CD4-positive, alpha-beta T cell (primary cell): Measurements from ENCODE around the gene PHF2. TPM values are rescaled to one million over a fixed set of nuclear protein-coding genes. Genes with fewer than 3 reads are reported as not detected.

Experiments
- ATAC-seq: fragments of 200-7000 bp; cut with Tn5 transposase; one replicate; pipeline ENCODE4 v1.10.0; 2022; ENCODE audit warnings: mild to moderate bottlenecking; ENCODE audit not compliant: poor library complexity
- CTCF ChIA-PET: fragments of 350-600 bp; sonication (Branson Sonifier 250); formaldehyde crosslinking; loops from one replicate; lab custom pipeline; 2021; ENCODE audit warnings: antibody characterized with exemption, inconsistent platforms; lab: Charles Lee
- POLR2A ChIA-PET: fragments of 350-600 bp; sonication (Branson Sonifier 250); formaldehyde crosslinking; loops from one replicate; lab custom pipeline; 2021; ENCODE audit warnings: antibody characterized with exemption, inconsistent platforms; lab: Charles Lee
- DNase-seq, 14 experiments: peaks; one replicate each; pipeline ENCODE4 v3.0.0-alpha.2; 2013 to 2020; ENCODE audit warnings: mixed read lengths in 2 of 14
- H3K27ac ChIP-seq, 2 donors: one replicate each; pipeline versions ENCODE4 v1.5.1 to v1.7.0; 2013; ENCODE audit warnings: low read length in 2 of 2, low read depth in 1 of 2, mild to moderate bottlenecking in 1 of 2
- H3K27me3 ChIP-seq, 2 experiments: 1 replicate in 1 of 2; 2 replicates in 1 of 2; pipeline versions ENCODE4 v1.6.1 to v1.7.0; 2013; ENCODE audit warnings: low read length in 2 of 2, control low read depth in 1 of 2, mild to moderate bottlenecking in 1 of 2, moderate library complexity in 1 of 2; ENCODE audit not compliant: insufficient read depth in 2 of 2, control insufficient read depth in 1 of 2
- H3K36me3 ChIP-seq: one replicate; pipeline ENCODE4 v1.6.1; 2013; ENCODE audit warnings: low read length, control low read depth; ENCODE audit not compliant: insufficient read depth
- H3K4me1 ChIP-seq: one replicate; pipeline ENCODE4 v1.6.1; 2013; ENCODE audit warnings: low read length, control low read depth; ENCODE audit not compliant: insufficient read depth
- H3K4me3 ChIP-seq: one replicate; pipeline ENCODE4 v1.5.1; 2013; ENCODE audit warnings: mild to moderate bottlenecking, low read length, moderate library complexity
- H3K9me3 ChIP-seq, 2 experiments: 1 replicate in 1 of 2; 2 replicates in 1 of 2; pipeline versions ENCODE4 v1.6.1 to v1.7.0; 2013; ENCODE audit warnings: low read length in 2 of 2, mild to moderate bottlenecking in 2 of 2, control low read depth in 1 of 2, moderate library complexity in 1 of 2; ENCODE audit not compliant: control insufficient read depth in 1 of 2, insufficient read depth in 1 of 2
- H3K27ac Mint-ChIP-seq: one replicate; pipeline ENCODE4 v1.8.0; 2020; ENCODE audit warnings: mixed read lengths
- H3K27me3 Mint-ChIP-seq: one replicate; pipeline ENCODE4 v1.8.0; 2021; ENCODE audit warnings: mixed read lengths
- H3K36me3 Mint-ChIP-seq: one replicate; pipeline ENCODE4 v1.8.0; 2021; ENCODE audit warnings: low read depth, mixed read lengths
- H3K4me1 Mint-ChIP-seq: one replicate; pipeline ENCODE4 v1.8.0; 2021; ENCODE audit warnings: low read depth, mixed read lengths
- H3K4me3 Mint-ChIP-seq: one replicate; pipeline ENCODE4 v1.8.0; 2020; ENCODE audit warnings: mild to moderate bottlenecking, mixed read lengths
- H3K9me3 Mint-ChIP-seq: one replicate; pipeline ENCODE4 v1.8.0; 2020; ENCODE audit warnings: mixed read lengths
- intact Hi-C, 2 experiments: fragments of 100-400 bp; cut with DNase I in 1 of 2; cut with micrococcal nuclease in 1 of 2; formaldehyde crosslinking; loops; one replicate each; pipeline versions ENCODE4 v1.15.1 to v1.9.0; 2023 to 2025; cut with DNase I, micrococcal nuclease
- total RNA-seq, 174 experiments: library from RNA in 2 of 174; stranded (reverse) in 2 of 174; gene quantifications; one replicate each; pipeline ENCODE4 v1.2.3 and lab custom pipeline; 2021 to 2026
- TF ChIP-seq, protein P1 (sequence below): fragments of 200-600 bp; IDR thresholded peaks from one replicate; pipeline ENCODE4 v1.8.0; 2022; ENCODE audit warnings: antibody characterized with exemption, mild to moderate bottlenecking

The PHF2 gene
- total RNA-seq, 2 experiments from 2014 or later: 27.3 to 28.8 TPM

DNA sequence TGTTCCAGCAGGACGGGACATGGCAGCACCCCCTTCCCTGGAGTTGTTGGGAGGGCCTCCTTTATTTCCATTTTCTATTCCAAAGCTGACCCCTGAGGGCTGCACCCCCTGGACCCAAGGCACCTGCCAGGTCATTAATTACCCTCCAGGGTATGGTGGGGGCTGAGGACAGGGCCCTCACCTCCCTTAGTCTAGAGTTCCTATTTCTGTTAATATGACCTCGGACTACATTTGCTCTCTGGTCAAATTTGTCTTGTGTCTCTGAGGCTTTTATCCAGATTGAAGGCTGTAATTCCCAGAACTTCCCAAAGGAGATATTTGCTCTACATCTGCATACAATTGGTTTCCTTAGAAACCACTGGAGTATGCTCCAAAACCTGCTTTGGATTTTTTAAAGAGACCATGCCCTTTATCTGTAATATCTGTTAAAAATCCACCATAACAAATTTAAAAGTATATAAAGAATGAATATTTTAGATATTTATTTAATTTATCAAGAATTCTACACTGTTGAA, 16.8 kb downstream of the PHF2 start:
- intact Hi-C loops: no loop called here
- Mint-ChIP-seq H3K4me1 (peaks cover 88% of the 10 kb centered on the region), H3K4me3 (no peak overlapping the region), H3K27ac (peak overlapping the region; percentile 10), H3K36me3 (no peaks in the 10 kb centered on the region), H3K27me3 (no peaks in the 10 kb centered on the region), H3K9me3 (no peaks in the 10 kb centered on the region)
- ATAC-seq: no peak
- Histone ChIP-seq H3K36me3 (no peaks in the 10 kb centered on the region), H3K4me3 (no peak overlapping the region), H3K4me1 (peaks cover 48% of the 10 kb centered on the region), H3K27ac (no peak overlapping the region), H3K27me3 (no peaks in the 10 kb centered on the region), H3K9me3 (no peaks in the 10 kb centered on the region)
- ChIA-PET CTCF (interaction anchor here (1.8 kb wide), 1 partner anchor 27 kb away, joined by 5 read pairs; no protein-coding TSS in a partner anchor), POLR2A (interaction anchor here (1.4 kb wide), 1 partner anchor 27 kb away, joined by 3 read pairs; no protein-coding TSS in a partner anchor)
- DNase-seq: no peak
- TF ChIP-seq, protein P1, sequence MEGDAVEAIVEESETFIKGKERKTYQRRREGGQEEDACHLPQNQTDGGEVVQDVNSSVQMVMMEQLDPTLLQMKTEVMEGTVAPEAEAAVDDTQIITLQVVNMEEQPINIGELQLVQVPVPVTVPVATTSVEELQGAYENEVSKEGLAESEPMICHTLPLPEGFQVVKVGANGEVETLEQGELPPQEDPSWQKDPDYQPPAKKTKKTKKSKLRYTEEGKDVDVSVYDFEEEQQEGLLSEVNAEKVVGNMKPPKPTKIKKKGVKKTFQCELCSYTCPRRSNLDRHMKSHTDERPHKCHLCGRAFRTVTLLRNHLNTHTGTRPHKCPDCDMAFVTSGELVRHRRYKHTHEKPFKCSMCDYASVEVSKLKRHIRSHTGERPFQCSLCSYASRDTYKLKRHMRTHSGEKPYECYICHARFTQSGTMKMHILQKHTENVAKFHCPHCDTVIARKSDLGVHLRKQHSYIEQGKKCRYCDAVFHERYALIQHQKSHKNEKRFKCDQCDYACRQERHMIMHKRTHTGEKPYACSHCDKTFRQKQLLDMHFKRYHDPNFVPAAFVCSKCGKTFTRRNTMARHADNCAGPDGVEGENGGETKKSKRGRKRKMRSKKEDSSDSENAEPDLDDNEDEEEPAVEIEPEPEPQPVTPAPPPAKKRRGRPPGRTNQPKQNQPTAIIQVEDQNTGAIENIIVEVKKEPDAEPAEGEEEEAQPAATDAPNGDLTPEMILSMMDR: no peak

DNA sequence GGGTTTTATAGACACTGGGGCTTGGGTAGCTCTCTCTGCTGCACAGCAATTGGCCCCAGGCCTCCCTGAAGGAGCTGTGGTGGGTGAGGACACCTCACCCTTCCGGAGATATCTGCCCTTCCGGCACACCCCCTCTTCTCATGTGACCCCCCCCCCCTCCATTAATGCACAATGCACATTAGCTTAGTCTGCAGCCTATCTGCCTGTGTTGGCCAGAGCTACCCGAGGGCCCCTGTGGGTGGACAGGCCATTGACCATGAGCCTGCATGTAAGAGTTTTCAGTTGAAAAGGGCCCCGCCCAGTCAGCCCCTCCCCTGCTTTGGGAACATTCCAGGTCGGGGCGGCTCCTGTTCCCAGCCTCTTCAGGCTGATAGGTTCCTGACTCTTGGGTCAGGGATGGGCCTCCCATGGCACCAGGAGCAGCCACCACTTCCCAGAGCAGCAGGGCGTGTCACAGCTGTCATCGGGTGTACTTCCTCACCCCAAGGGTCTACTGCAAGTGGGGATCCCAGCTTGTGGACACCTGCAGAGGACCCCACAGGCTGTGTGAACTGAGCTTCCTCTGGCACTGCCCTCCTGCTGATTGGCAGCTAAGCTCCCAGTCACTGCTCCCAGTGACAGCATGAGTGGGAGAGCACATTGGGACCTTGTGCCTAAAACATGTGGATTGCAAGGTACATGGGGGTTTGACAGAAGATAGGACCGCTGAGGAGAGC, 17.8 kb downstream of the PHF2 start:
- POLR2A ChIA-PET: interaction anchor here (1.4 kb wide), 1 partner anchor 28 kb away, joined by 3 read pairs; no protein-coding TSS in a partner anchor
- ATAC-seq (no peak), DNase-seq (no peak)
- no peaks in the 10 kb centered on the region for H3K27me3 Mint-ChIP-seq
- no peak overlapping the region for H3K4me3 Mint-ChIP-seq
- TF ChIP-seq, protein P1: no peak
- no peaks in the 10 kb centered on the region for H3K36me3 Mint-ChIP-seq
- CTCF ChIA-PET: no interaction called here
- H3K9me3 Mint-ChIP-seq: no peaks in the 10 kb centered on the region
- H3K4me1 Mint-ChIP-seq: peaks cover 88% of the 10 kb centered on the region
- no peak overlapping the region for H3K27ac Mint-ChIP-seq
- no peaks in the 10 kb centered on the region for H3K27me3 ChIP-seq
- no peak overlapping the region for H3K27ac ChIP-seq
- no peak overlapping the region for H3K4me3 ChIP-seq
- H3K9me3 ChIP-seq: no peaks in the 10 kb centered on the region
- no peaks in the 10 kb centered on the region for H3K36me3 ChIP-seq
- intact Hi-C loops: no loop called here
- peaks cover 48% of the 10 kb centered on the region for H3K4me1 ChIP-seq

GRCh38 chr9:93595461-93595860, 19.1 kb downstream of the PHF2 start:
- H3K9me3 Mint-ChIP-seq: no peaks in the 10 kb centered on the region
- no peak for ATAC-seq
- no peaks in the 10 kb centered on the region for H3K27me3 Mint-ChIP-seq
- Histone ChIP-seq H3K4me3 (no peak overlapping the region), H3K27me3 (no peaks in the 10 kb centered on the region), H3K36me3 (no peaks in the 10 kb centered on the region), H3K27ac (no peak overlapping the region), H3K9me3 (no peaks in the 10 kb centered on the region), H3K4me1 (peaks cover 54% of the 10 kb centered on the region)
- DNase-seq: no peak
- no peaks in the 10 kb centered on the region for H3K36me3 Mint-ChIP-seq
- ChIA-PET POLR2A (no interaction called here), CTCF (no interaction called here)
- peaks cover 88% of the 10 kb centered on the region for H3K4me1 Mint-ChIP-seq
- H3K27ac Mint-ChIP-seq: peak overlapping the region; percentile 31
- intact Hi-C loops: no loop called here
- no peak overlapping the region for H3K4me3 Mint-ChIP-seq
- TF ChIP-seq, protein P1: no peak
